ENCODE results near the gene TRAPPC5.

The TRAPPC5 gene

DNA sequence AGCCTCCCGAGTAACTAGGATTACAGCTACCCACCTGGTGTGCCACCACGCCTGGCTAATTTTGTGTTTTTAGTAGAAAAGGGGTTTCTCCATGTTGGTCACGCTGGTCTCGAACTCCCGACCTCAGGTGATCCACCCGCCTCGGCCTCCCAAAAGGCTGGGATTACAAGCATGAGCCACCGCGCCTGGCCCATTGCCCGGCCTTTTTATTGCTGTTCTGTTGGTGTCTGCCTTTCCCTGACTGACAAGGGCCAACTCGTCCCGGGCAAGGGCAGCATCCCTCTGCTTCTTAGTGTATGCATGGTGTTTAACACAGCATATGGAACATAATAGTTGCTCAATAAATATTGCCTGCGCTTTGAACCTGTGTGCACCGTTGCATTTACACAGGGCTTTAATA, 18.0 kb upstream of the TRAPPC5 start:
- Histone ChIP-seq H3K4ac (ENCODE audit: low read depth in 1 of 2, low read length in 2 of 2) (no peak overlapping the region), H3K23ac (ENCODE audit: low read length in 2 of 2) (no peak overlapping the region), H4K8ac (ENCODE audit: low read length) (no peak overlapping the region), H3K4me2 (ENCODE audit: low read length, poor library complexity, severe bottlenecking) (no peak overlapping the region), H2BK15ac (ENCODE audit: low read depth, poor library complexity, severe bottlenecking) (no peak overlapping the region), H3K14ac (ENCODE audit: low read length in 2 of 2) (no peak overlapping the region), H2AK5ac (ENCODE audit: low read length, severe bottlenecking) (no peak overlapping the region), H2AFZ (ENCODE audit: low read depth, low read length) (no peak overlapping the region), H2BK12ac (ENCODE audit: low read length in 2 of 2) (no peak overlapping the region), H2BK120ac (ENCODE audit: low read depth, low read length) (no peak overlapping the region), H3K9ac (ENCODE audit: low read length) (no peak overlapping the region), H2BK5ac (ENCODE audit: low read depth, low read length, poor library complexity, severe bottlenecking) (no peak overlapping the region), H3K18ac (ENCODE audit: low read depth in 1 of 2, low read length in 2 of 2) (no peak overlapping the region), H3K79me1 (replicated peaks; ENCODE audit: low read length, poor library complexity, severe bottlenecking) (no peaks in the 10 kb centered on the region), H3K27me3 (ENCODE audit: control insufficient read depth in 1 of 2, insufficient read depth in 1 of 2, low read length in 2 of 2) (peaks cover 14 to 40% of the 10 kb centered on the region in 2 experiments), H3K36me3 (ENCODE audit: control insufficient read depth in 1 of 2, insufficient read depth in 2 of 2, low read depth in 1 of 2, low read length in 2 of 2) (no peaks in the 10 kb centered on the region), H3K4me1 (ENCODE audit: control insufficient read depth, insufficient read depth, low read depth, low read length) (no peaks in the 10 kb centered on the region), H3K9me3 (ENCODE audit: control insufficient read depth, low read length) (no peaks in the 10 kb centered on the region), H3K4me3 (ENCODE audit: insufficient read depth in 1 of 2, low read depth in 1 of 2, low read length in 2 of 2) (no peak overlapping the region), H4K91ac (ENCODE audit: low read length) (no peak overlapping the region), H3K27ac (ENCODE audit: low read length, poor library complexity, severe bottlenecking) (no peak overlapping the region)
- 85% methylated on average over 12 of the region's 14 CpGs for WGBS
- no peak for DNase-seq

DNA sequence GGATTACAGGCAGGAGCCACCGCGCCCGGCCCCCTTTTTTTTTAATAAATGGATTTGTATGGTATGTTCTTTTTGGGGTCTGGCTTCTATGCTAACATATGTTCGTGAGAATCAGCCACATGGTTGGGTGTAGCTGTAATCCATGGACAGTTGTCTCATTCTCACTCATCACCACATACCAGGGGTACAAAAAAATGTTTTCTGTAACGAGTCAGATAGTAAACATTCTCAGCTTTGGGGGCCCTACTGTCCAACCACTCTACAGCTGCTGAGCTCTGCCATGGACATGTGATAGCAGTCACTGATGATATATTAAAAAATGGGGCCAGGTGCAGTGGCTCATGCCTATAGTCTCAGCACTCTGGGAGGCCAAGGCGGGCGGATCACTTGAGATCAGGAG, 16.9 kb upstream of the TRAPPC5 start:
- no peak for DNase-seq
- Histone ChIP-seq H3K36me3 (ENCODE audit: control insufficient read depth in 1 of 2, insufficient read depth in 2 of 2, low read depth in 1 of 2, low read length in 2 of 2) (no peaks in the 10 kb centered on the region), H3K23ac (ENCODE audit: low read length in 2 of 2) (no peak overlapping the region), H4K8ac (ENCODE audit: low read length) (no peak overlapping the region), H2BK12ac (ENCODE audit: low read length in 2 of 2) (no peak overlapping the region), H3K4ac (ENCODE audit: low read depth in 1 of 2, low read length in 2 of 2) (no peak overlapping the region), H3K9ac (ENCODE audit: low read length) (no peak overlapping the region), H3K9me3 (ENCODE audit: control insufficient read depth, low read length) (no peaks in the 10 kb centered on the region), H3K4me2 (ENCODE audit: low read length, poor library complexity, severe bottlenecking) (no peak overlapping the region), H3K4me3 (ENCODE audit: insufficient read depth in 1 of 2, low read depth in 1 of 2, low read length in 2 of 2) (no peak overlapping the region), H3K27ac (ENCODE audit: low read length, poor library complexity, severe bottlenecking) (no peak overlapping the region), H3K4me1 (ENCODE audit: control insufficient read depth, insufficient read depth, low read depth, low read length) (no peaks in the 10 kb centered on the region), H3K14ac (ENCODE audit: low read length in 2 of 2) (no peak overlapping the region), H3K18ac (ENCODE audit: low read depth in 1 of 2, low read length in 2 of 2) (no peak overlapping the region), H3K27me3 (ENCODE audit: control insufficient read depth in 1 of 2, insufficient read depth in 1 of 2, low read length in 2 of 2) (peaks cover 8 to 36% of the 10 kb centered on the region in 2 experiments), H2BK15ac (ENCODE audit: low read depth, poor library complexity, severe bottlenecking) (no peak overlapping the region), H2BK120ac (ENCODE audit: low read depth, low read length) (no peak overlapping the region), H2AK5ac (ENCODE audit: low read length, severe bottlenecking) (no peak overlapping the region), H2AFZ (ENCODE audit: low read depth, low read length) (no peak overlapping the region), H3K79me1 (replicated peaks; ENCODE audit: low read length, poor library complexity, severe bottlenecking) (no peaks in the 10 kb centered on the region), H2BK5ac (ENCODE audit: low read depth, low read length, poor library complexity, severe bottlenecking) (no peak overlapping the region), H4K91ac (ENCODE audit: low read length) (no peak overlapping the region)
- 77% methylated on average over 3 of the region's 7 CpGs for WGBS

DNA sequence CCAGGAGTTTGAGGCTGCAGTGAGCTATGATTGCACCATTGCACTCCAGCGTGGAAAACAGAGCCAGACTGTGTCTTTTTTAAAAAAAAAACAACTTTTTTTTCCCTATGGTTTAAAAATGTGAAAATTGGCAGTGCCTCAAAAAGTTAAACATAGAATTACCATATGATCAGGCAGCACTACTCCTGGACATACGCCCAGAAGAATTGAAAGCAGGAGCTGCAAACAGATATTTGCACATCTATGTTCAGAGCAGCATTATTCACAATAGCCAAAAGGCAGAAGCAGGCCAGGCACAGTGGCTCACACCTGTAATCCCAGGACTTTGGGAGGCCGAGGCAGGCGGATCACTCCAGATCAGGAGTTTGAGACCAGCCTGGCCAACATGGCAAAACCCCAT, 15.6 kb upstream of the TRAPPC5 start:
- H3K4me1 ChIP-seq (ENCODE audit: control insufficient read depth, insufficient read depth, low read depth, low read length): peaks cover under 1% of the 10 kb centered on the region
- H3K27me3 ChIP-seq (ENCODE audit: control insufficient read depth in 1 of 2, insufficient read depth in 1 of 2, low read length in 2 of 2): peaks cover 16 to 48% of the 10 kb centered on the region in 2 experiments
- H2BK12ac ChIP-seq (ENCODE audit: low read length in 2 of 2): no peak overlapping the region
- H3K9ac ChIP-seq (ENCODE audit: low read length): no peak overlapping the region
- no peak overlapping the region for H3K18ac ChIP-seq (ENCODE audit: low read depth in 1 of 2, low read length in 2 of 2)
- H2BK15ac ChIP-seq (ENCODE audit: low read depth, poor library complexity, severe bottlenecking): no peak overlapping the region
- no peak overlapping the region for H3K4me3 ChIP-seq (ENCODE audit: insufficient read depth in 1 of 2, low read depth in 1 of 2, low read length in 2 of 2)
- no peaks in the 10 kb centered on the region for H3K9me3 ChIP-seq (ENCODE audit: control insufficient read depth, low read length)
- no peak overlapping the region for H4K8ac ChIP-seq (ENCODE audit: low read length)
- no peak overlapping the region for H3K27ac ChIP-seq (ENCODE audit: low read length, poor library complexity, severe bottlenecking)
- no peak overlapping the region for H3K14ac ChIP-seq (ENCODE audit: low read length in 2 of 2)
- H2BK120ac ChIP-seq (ENCODE audit: low read depth, low read length): no peak overlapping the region
- H2AK5ac ChIP-seq (ENCODE audit: low read length, severe bottlenecking): no peak overlapping the region
- no peaks in the 10 kb centered on the region for H3K36me3 ChIP-seq (ENCODE audit: control insufficient read depth in 1 of 2, insufficient read depth in 2 of 2, low read depth in 1 of 2, low read length in 2 of 2)
- H4K91ac ChIP-seq (ENCODE audit: low read length): no peak overlapping the region
- H3K4ac ChIP-seq (ENCODE audit: low read depth in 1 of 2, low read length in 2 of 2): no peak overlapping the region
- WGBS: 71% methylated on average over 3 of the region's 4 CpGs
- no peak overlapping the region for H2AFZ ChIP-seq (ENCODE audit: low read depth, low read length)
- H3K23ac ChIP-seq (ENCODE audit: low read length in 2 of 2): no peak overlapping the region
- H3K4me2 ChIP-seq (ENCODE audit: low read length, poor library complexity, severe bottlenecking): no peak overlapping the region
- H2BK5ac ChIP-seq (ENCODE audit: low read depth, low read length, poor library complexity, severe bottlenecking): no peak overlapping the region
- DNase-seq: no peak
- no peaks in the 10 kb centered on the region for H3K79me1 ChIP-seq (replicated peaks; ENCODE audit: low read length, poor library complexity, severe bottlenecking)

DNA sequence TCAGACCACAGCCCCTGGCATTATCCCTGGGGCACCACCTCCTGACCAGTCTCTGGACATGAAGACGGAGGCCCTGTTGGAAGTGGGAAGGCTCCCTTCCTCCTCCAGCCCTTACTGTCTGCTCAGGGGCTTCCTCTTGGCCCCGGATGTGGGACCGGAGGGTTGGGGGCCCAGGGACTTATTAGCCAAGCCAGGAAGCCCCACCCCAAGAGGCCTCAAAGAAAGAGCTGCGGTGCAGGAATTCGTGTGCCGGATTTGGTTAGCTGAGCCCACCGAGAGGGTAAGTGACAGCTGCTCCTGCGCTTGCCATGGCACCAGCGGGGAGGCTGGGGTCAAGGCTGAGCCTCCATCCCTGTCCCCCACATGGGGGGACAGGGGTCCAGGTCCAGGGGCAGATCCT, 11.8 kb upstream of the TRAPPC5 start, which contains the start of gene RETN:
Gene RETN, plus strand, starts transcription at position 208 of the 400 bp plus-strand sequence. CDS start 278 bp downstream, outside the sequence.
- H3K4ac ChIP-seq (ENCODE audit: low read depth in 1 of 2, low read length in 2 of 2): no peak within 1 kb of the TSS
- peaks cover 40 to 47% of the 10 kb centered on the region in 2 experiments for H3K27me3 ChIP-seq (ENCODE audit: control insufficient read depth in 1 of 2, insufficient read depth in 1 of 2, low read length in 2 of 2)
- H2BK5ac ChIP-seq (ENCODE audit: low read depth, low read length, poor library complexity, severe bottlenecking): no peak within 1 kb of the TSS
- H4K91ac ChIP-seq (ENCODE audit: low read length): no peak within 1 kb of the TSS
- no peak within 1 kb of the TSS for H2AK5ac ChIP-seq (ENCODE audit: low read length, severe bottlenecking)
- 84% methylated on average over 9 of the region's 9 CpGs for WGBS
- no peak for DNase-seq
- no peak within 1 kb of the TSS for H3K9ac ChIP-seq (ENCODE audit: low read length)
- peaks cover 2% of the 10 kb centered on the region for H3K4me1 ChIP-seq (ENCODE audit: control insufficient read depth, insufficient read depth, low read depth, low read length)
- H2BK15ac ChIP-seq (ENCODE audit: low read depth, poor library complexity, severe bottlenecking): no peak within 1 kb of the TSS
- H3K9me3 ChIP-seq (ENCODE audit: control insufficient read depth, low read length): peaks cover 5% of the 10 kb centered on the region
- H3K36me3 ChIP-seq (ENCODE audit: control insufficient read depth in 1 of 2, insufficient read depth in 2 of 2, low read depth in 1 of 2, low read length in 2 of 2): no peaks in the 10 kb centered on the region
- no peak within 1 kb of the TSS for H3K4me3 ChIP-seq (ENCODE audit: insufficient read depth in 1 of 2, low read depth in 1 of 2, low read length in 2 of 2)
- no peak within 1 kb of the TSS for H3K14ac ChIP-seq (ENCODE audit: low read length in 2 of 2)
- no peak within 1 kb of the TSS for H2AFZ ChIP-seq (ENCODE audit: low read depth, low read length)
- H2BK120ac ChIP-seq (ENCODE audit: low read depth, low read length): no peak within 1 kb of the TSS
- H3K79me1 ChIP-seq (replicated peaks; ENCODE audit: low read length, poor library complexity, severe bottlenecking): no peaks in the 10 kb centered on the region
- no peak within 1 kb of the TSS for H3K4me2 ChIP-seq (ENCODE audit: low read length, poor library complexity, severe bottlenecking)
- H2BK12ac ChIP-seq (ENCODE audit: low read length in 2 of 2): no peak within 1 kb of the TSS
- no peak within 1 kb of the TSS for H3K18ac ChIP-seq (ENCODE audit: low read depth in 1 of 2, low read length in 2 of 2)
- H3K27ac ChIP-seq (ENCODE audit: low read length, poor library complexity, severe bottlenecking): no peak within 1 kb of the TSS
- no peak within 1 kb of the TSS for H4K8ac ChIP-seq (ENCODE audit: low read length)
- H3K23ac ChIP-seq (ENCODE audit: low read length in 2 of 2): no peak within 1 kb of the TSS

Measured in mesenchymal stem cell (in vitro differentiated cells and primary cell).